Measurements from ENCODE around the gene ERCC2.

DNA sequence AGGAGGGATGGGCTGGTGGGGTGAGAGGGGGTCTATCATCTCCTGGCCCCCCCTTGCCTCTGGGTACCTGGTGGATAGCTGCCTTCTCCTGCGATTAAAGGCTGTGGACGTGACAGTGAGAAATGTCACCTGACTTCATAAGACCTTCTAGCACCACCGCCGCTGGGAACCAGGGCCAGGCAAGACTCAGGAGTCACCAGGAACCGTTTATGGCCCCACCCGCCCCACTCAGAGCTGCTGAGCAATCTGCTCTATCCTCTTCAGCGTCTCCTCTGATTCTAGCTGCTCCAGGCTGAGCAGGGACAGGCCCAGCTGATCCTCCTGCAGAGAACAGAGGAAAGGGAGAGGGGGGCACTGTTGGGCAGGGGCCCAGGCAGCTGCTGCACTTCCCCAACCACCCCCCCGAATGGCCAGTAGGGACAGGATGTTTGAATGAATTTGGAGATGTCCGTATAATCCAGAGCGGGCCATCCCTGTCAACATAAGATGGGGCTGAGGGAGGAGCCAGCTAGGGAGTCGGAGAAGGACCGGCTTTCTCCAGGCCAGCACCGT lies 18.9 kb downstream of the ERCC2 start:
- TF ChIP-seq RAD21 (IDR thresholded peaks at IDR 0.05; ENCODE audit: low read length) (no peak), FOS (IDR thresholded peaks at IDR 0.05; ENCODE audit: low read depth, low read length) (no peak), POLR2A (IDR thresholded peaks at IDR 0.05; ENCODE audit: low read depth, low read length) (no peak)

Measured in IMR-90 (cell line).